WI38 (cell line): Measurements from ENCODE around the gene AFTPH.

Experiments
- H3K4me3 ChIP-seq: 2 replicates; pipeline ENCODE4 v1.5.1; 2011; ENCODE audit warnings: low read depth, mild to moderate bottlenecking, control low read depth, low read length
- CTCF ChIP-seq: IDR thresholded peaks from 2 replicates; pipeline ENCODE4 v1.5.1; 2012; ENCODE audit warnings: low read depth, mild to moderate bottlenecking, control low read depth, low read length

Gene AFTPH

GRCh38 chr2:64541547-64541946, 17.4 kb downstream of the AFTPH start:
- no peak for TF ChIP-seq CTCF
- H3K4me3 ChIP-seq: no peak overlapping the region

GRCh38 chr2:64542071-64543007, 18.2 kb downstream of the AFTPH start:
- no peak overlapping the region for H3K4me3 ChIP-seq
- TF ChIP-seq CTCF: no peak

- no peak overlapping the region for H3K4me3 ChIP-seq
- no peak for TF ChIP-seq CTCF
Measured at GRCh38 chr2:64543008-64543697, 19.0 kb downstream of the AFTPH start.

GRCh38 chr2:64548761-64549160, 24.6 kb downstream of the AFTPH start:
- no peak overlapping the region for H3K4me3 ChIP-seq
- TF ChIP-seq CTCF: no peak

GRCh38 chr2:64550042-64550441, 25.9 kb downstream of the AFTPH start:
- H3K4me3 ChIP-seq: no peak overlapping the region
- no peak for TF ChIP-seq CTCF

- no peak overlapping the region for H3K4me3 ChIP-seq
- TF ChIP-seq CTCF: no peak
Measured at GRCh38 chr2:64551851-64552250, 27.7 kb downstream of the AFTPH start.

- no peak for TF ChIP-seq CTCF
- H3K4me3 ChIP-seq: no peak overlapping the region
Measured at GRCh38 chr2:64554117-64554516, 30.0 kb downstream of the AFTPH start.
